Epithelial cell of prostate (primary cell): ENCODE measurements around the gene PKLR.
"Not testable (repeated sequence)": the region's sequence is repeated elsewhere in the genome, so short reads cannot be mapped to it uniquely, and the experiment has no call there.

Experiments used
- DNase-seq: peaks from one replicate; pipeline ENCODE4 v3.0.0-alpha.2; 2011; ENCODE audit warnings: low read depth, low spot score
- H3K27ac ChIP-seq: fragments of 450-650 bp; 2 replicates; pipeline ENCODE4 v1.5.1; 2017; ENCODE audit warnings: mild to moderate bottlenecking

The PKLR gene

GRCh38 chr1:155261493-155261851 is 39.8 kb downstream of the PKLR start:
- peak overlapping the region; percentile 75 for H3K27ac ChIP-seq
- DNase-seq: no peak

- no peak for DNase-seq
- no peak overlapping the region for H3K27ac ChIP-seq
Measured at GRCh38 chr1:155260276-155260675, 41.0 kb downstream of the PKLR start.

GRCh38 chr1:155256058-155256852 is 45.0 kb downstream of the PKLR start:
- DNase-seq: no peak
- peak overlapping the region; percentile 74 for H3K27ac ChIP-seq

DNA sequence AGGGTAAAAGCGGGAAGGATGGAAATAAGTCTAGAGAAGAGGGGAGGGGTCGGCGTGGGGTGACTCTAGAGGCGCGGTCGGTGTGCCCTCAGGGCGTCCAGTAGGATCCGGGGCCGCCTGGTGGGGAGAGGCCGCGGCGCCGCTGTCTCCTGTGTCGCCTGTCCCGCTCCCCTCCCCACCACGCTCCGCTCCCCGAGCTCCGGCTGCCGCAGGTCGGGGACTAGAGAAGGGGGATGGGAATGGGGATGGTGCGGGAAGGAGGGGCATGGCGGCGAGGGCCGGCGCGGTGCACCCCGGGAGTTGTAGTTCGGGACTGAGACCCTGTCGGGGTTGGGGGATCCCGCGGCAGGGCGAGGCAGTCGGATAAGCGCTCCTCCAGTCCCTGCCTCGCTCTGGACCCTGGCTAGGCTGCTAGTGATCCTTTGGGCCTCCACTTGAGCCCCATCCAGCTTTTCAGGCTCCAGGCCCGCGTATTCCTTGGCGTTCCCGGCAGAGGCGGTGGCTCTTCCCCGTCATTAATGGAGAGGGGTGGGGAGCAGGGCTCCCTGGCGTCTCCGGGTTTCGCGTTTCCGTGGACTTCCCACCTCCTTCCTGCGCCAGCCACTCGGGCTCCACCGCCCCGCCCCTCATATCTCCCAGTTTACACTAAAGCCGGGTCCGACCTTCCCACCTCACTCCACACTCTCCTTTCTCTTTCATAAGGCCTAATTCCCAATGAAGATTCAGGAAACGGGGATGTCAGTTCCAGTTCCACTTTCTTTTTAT is 45.8 kb downstream of the PKLR start, which contains the start of gene ENTREP3:
ENTREP3 (minus strand) TSS at position 241 of the 765 bp plus-strand sequence. CDS start 606 bp downstream, outside the sequence.
- H3K27ac ChIP-seq: peak within 1 kb of the TSS; percentile 74
- DNase-seq: no peak

DNA sequence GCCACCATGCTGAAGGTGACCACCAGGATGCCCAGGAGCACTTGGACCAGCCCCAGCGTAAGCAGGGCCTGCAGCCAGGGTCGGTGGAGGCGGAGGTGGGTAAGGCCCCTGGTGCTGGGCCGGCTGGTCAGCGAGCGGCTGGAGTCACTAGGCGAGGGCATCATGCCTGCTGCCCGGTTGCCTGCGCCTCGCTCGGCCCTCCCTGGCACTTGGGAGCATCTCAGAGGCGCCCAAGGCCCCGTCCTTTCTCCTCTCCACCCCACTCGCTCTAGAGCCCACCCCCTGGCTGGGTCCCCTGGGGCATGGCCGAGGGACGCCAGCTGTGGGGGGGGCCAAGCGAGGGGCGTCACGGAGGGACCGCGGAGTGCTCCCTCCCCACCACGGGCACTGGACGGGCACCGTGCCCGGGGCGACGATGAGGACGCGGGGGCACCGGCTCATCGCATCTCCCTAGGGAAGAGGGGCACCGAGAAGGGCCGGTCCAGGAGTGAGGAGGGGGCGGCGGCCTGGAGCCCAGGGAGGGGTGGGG is 46.5 kb downstream of the PKLR start:
- DNase-seq: no peak
- H3K27ac ChIP-seq: peak overlapping the region; percentile 74

GRCh38 chr1:155254228-155254713 is 47.0 kb downstream of the PKLR start:
- no peak for DNase-seq
- H3K27ac ChIP-seq: peak overlapping the region; percentile 74

DNA sequence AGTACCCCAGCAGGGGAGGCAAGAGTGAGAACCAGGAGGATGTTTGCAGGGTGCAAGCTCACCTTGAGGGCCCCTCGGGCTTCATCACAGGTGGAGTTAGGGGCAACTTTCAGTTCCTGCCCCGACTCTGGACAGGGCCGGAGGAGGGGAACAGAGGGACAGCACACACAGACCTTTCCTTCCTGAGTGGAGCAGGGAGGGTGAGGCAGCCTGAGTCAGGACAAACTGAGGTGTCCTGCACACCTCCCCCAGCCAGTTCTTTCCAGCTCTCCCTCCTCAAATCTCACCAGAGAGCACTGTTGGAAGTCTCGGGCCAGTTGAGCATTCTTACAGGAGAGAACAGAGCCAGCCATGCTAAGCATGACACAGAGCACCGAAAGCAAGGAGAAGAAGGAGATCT is 47.4 kb downstream of the PKLR start:
- DNase-seq: no peak
- peak overlapping the region; percentile 74 for H3K27ac ChIP-seq

DNA sequence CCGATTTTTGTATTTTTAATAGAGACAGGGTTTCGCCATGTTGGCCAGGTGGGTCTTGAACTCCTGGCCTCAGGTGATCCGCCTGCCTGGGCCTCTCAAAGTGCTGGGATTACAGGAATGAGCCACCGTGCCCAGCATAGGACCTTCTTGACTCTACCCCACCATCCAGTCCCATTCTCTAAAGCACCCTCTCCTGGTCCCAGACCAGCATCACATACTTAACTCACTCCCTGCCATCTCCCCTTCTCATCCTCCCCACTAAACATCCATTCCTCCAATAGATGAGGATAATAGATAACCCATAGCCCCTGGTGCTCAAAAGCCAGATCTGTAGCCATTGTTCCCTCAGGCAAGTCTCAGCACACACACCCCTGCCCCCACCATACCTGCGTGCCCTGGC is 48.0 kb downstream of the PKLR start:
- DNase-seq: no peak
- H3K27ac ChIP-seq: peak overlapping the region; percentile 74

- H3K27ac ChIP-seq: no peak overlapping the region
- DNase-seq: no peak
Measured at GRCh38 chr1:155251566-155251965, 49.7 kb downstream of the PKLR start.

DNA sequence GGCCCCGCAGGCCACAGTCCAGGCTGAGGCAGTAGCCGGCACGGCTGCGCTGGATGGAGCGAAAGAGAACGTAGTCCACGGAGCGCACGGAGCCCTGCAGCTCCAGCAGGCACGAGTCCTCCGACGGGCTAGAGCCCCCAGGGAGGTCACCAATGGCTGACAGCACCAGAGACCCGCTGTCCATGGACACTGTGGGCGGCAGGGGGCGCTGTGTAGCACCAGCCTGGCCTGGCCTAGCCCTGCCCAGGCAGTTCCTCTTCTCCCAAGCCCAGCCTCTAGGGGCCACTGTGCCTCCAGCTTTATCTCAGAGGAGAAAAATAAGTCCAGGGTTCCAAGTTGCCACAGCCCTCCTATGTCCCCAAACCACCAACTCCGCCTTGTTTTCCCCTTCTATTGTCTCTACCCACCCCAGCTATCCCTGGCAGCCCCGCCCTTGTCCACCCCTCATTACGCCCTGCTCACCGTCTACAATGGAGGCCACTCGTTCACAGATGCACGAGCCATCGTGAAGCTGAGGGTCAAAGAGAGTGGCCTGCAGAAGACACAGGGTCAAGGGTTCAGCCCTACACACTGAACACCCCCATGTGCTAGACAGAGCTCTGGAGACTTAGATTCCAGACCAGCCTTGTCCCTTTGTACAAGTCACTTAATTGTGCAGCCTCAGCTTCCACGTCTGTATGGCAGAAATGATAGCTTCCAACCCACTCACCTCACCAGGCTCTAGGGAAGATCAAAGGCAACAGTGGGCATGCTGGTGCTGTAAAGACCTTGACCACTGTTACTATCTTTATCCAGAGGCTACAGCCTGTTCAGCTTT is 50.4 kb downstream of the PKLR start:
- no peak overlapping the region for H3K27ac ChIP-seq
- DNase-seq: peak; percentile 39

DNA sequence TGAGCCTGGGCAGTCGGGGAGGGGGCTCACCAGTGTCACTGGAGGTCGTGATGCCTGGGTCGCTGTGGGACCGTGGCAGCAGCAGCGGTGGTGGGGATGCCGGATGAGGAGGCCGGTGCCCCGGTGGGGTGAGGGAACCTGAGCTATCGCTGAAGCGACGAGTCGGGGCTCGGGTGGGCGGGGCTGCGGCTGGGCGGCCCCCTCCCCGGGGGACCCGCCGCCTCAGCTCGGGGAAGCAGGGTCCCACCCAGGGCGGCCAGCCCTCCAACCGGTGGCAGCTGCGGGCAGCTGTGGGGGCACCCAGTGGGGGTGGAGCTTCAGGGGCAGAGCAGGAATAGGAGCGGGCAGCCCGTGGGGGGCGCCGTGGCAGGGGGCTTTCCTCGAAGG is 51.0 kb downstream of the PKLR start:
- DNase-seq: no peak
- no peak overlapping the region for H3K27ac ChIP-seq

- DNase-seq: no peak
- no peak overlapping the region for H3K27ac ChIP-seq
Measured at GRCh38 chr1:155247667-155248553, 53.3 kb downstream of the PKLR start.

DNA sequence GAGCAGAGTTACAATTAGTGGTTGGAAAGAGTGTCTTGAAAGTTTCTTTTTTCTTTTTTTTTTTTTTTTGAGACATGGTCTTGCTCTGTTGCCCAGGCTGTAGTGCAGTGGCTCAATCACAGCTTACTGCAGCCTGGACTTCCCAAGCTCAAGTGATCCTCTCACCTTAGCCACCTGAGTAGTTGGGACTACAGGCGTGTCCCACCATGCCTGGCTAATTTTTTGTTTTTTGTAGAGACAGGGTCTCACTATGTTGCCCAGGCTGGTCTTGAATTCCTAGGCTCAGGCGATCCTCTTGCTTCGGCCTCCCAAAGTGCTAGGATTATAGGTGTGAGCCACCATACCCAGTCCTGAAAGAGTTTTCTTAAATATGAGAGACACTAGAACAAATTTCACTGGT is 54.4 kb downstream of the PKLR start:
- not testable (repeated sequence) for H3K27ac ChIP-seq, DNase-seq

GRCh38 chr1:155245163-155245524 is 56.1 kb downstream of the PKLR start:
- no peak for DNase-seq
- peak overlapping the region; percentile 72 for H3K27ac ChIP-seq

GRCh38 chr1:155244368-155245162 is 56.7 kb downstream of the PKLR start:
- peak; percentile 95 for DNase-seq

DNA sequence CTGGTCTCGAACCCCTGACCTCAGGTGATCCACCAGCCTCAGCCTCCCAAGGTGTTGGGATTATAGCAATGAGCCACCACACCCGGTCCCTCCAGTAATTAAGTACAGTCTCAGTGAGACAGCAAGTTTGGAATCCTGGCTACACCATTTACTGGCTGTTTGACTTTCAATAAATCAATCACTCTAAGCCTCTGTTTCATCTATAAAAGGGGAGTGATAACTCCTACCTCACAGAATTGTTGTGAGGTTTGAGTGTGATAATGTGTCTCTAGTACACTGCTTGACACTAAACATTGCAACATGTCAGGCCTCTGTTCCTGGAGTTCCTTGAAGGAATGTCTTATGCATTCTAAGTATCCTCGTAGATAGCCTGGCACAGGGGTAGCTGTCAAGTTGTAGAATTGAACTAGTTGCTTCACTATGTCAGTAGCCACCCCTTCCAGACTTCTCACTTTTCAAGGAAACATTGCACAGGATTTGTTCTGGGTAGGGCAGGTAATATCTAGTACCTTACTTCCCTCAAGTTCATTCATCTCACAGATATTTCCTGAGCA is 58.4 kb downstream of the PKLR start:
- peak overlapping the region; percentile 72 for H3K27ac ChIP-seq
- no peak for DNase-seq

More at GRCh38 chr1:155244368-155245162, 56.7 kb downstream of the PKLR start:
- H3K27ac ChIP-seq: peak overlapping the region; percentile 72

GRCh38 chr1:155241841-155242264 is 59.4 kb downstream of the PKLR start:
- H3K27ac ChIP-seq: peak overlapping the region; percentile 72
- no peak for DNase-seq

DNA sequence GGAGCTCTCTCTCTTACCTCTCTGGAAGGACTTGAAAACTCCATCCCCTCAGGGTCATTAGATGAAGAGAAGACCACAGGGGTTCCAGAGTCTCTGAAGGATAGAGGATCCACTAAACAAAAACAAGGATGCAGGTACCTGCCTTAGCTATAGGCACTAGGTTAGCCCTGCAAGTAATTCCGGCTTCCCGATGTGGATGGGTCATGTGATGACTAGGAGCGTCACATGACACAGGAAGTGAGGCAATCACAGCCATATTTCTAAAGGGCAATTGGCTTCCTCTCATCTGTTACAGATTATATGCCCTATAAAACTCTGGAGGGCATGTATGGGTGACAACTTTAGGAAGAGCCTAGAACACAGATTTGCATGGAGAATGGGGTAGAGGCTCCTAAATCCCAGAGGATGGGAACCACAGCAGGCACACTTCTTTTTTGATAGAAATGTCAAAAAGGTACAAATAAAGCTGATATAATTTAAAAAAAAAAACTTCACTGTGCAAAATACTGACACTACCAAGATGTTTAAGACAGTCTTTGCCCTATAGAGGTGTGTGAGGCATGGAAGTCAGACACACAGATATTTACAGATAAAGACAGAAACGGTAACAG is 60.1 kb downstream of the PKLR start:
- H3K27ac ChIP-seq: peak overlapping the region; percentile 72
- DNase-seq: no peak
